IPS-18c (cell line): ENCODE measurements around the gene F12.

Experiments used
- H3K4me3 ChIP-seq: 2 replicates; pipeline ENCODE4 v1.7.0; 2013; ENCODE audit warnings: low read depth, mild to moderate bottlenecking, low read length, moderate library complexity; ENCODE audit not compliant: insufficient read depth
- H3K9me3 ChIP-seq: one replicate; pipeline ENCODE4 v1.6.1; 2013; ENCODE audit warnings: mild to moderate bottlenecking, low read length, moderate library complexity; ENCODE audit not compliant: control insufficient read depth, insufficient read depth

F12 gene

GRCh38 chr5:177448244-177448950 lies 39.0 kb upstream of the F12 start:
- H3K9me3 ChIP-seq, result peaks cover 4% of the 10 kb centered on the region
- H3K4me3 ChIP-seq, result peak overlapping the region; percentile 47

- Histone ChIP-seq H3K9me3 (peaks cover 4% of the 10 kb centered on the region), H3K4me3 (peak overlapping the region; percentile 47)
Measured at GRCh38 chr5:177447611-177448243, 38.4 kb upstream of the F12 start.

DNA sequence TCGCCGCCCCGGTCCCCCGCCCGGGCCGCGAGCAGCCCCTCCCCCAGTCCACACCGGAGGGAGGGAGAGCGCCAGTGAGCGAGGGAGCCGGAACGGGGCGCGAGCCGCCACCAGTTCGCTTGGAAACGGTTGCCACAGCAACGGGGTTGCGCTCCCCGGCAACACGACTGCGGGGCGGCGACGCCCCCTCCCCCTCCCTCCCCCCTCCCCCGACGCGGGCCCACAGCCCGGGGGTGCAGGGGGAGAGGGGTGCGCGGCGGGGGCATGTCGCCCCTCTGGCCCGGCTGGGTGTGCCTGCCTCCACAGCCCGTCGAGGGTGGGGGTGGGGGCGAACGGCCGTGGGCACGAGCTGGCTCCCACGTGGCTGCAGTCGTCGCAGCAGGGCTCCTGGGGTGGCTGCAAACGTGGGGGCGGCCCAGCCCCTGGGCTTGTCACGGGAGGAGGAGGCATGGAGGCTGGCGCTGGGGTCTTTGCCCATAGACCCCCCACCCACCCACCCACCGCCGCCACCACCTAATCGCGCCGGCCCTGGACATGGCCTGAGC lies 37.8 kb upstream of the F12 start:
- peak overlapping the region; percentile 72 for H3K4me3 ChIP-seq
- peaks cover 4% of the 10 kb centered on the region for H3K9me3 ChIP-seq

GRCh38 chr5:177446200-177447065 lies 37.1 kb upstream of the F12 start, which contains the start of gene PRR7:
PRR7 (plus strand) TSS chr5:177446814; CDS start chr5:177455068, 8,254 bp downstream.
- Histone ChIP-seq H3K9me3 (peaks cover 4% of the 10 kb centered on the region), H3K4me3 (peak within 1 kb of the TSS; percentile 72)

- peaks cover 4% of the 10 kb centered on the region for H3K9me3 ChIP-seq
Measured at GRCh38 chr5:177445917-177446199, 36.5 kb upstream of the F12 start.

GRCh38 chr5:177445052-177445916 lies 35.9 kb upstream of the F12 start:
- Histone ChIP-seq H3K4me3 (no peak overlapping the region; the same call in 1 of the 2 replicates), H3K9me3 (no peaks in the 10 kb centered on the region)

More at GRCh38 chr5:177445917-177446199, 36.5 kb upstream of the F12 start:
- peak overlapping the region; percentile 72 for H3K4me3 ChIP-seq

GRCh38 chr5:177444106-177445051 lies 35.0 kb upstream of the F12 start:
- Histone ChIP-seq H3K4me3 (no peak overlapping the region), H3K9me3 (no peaks in the 10 kb centered on the region)

GRCh38 chr5:177443144-177443983 lies 34.0 kb upstream of the F12 start:
- Histone ChIP-seq H3K9me3 (no peaks in the 10 kb centered on the region), H3K4me3 (no peak overlapping the region)

DNA sequence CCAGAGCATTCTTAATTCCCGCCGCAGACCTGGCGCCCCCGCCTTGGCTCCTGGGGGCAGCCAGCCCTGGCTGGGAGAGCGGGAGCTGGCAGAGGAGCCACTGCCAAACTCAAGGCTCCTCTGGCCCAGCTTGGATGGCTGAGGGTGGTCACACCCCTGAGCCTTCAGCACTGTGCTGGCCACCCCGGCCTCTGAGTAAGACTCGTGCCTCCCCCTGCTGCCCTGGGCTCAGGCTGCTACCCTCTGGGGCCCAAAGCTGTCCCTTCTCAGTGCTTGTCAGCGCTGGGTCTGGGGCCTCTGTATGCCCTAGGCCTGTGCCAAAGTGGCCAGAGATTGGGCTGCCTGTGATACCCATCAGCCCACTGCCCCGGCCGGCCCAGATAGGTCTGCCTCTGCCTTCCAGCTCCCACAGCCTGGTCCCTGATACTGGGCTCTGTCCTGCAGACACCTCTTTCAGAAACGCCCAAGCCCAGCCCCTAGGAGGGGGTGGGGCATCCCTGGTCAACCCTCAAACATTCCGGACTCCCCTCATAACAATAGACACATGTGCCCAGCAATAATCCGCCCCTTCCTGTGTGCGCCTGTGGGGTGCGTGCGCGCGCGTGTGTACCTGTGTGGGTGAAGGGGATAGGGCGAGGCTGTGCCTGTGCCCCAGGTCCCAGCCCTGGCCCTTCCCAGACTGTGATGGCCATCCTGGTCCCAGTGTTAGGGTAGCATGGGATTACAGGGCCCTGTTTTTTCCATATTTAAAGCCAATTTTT lies 32.9 kb upstream of the F12 start:
- Histone ChIP-seq H3K9me3 (no peaks in the 10 kb centered on the region), H3K4me3 (no peak overlapping the region)

GRCh38 chr5:177440990-177441780 lies 31.8 kb upstream of the F12 start:
- no peak overlapping the region for H3K4me3 ChIP-seq
- H3K9me3 ChIP-seq, result no peaks in the 10 kb centered on the region

GRCh38 chr5:177440211-177440989 lies 31.0 kb upstream of the F12 start:
- H3K4me3 ChIP-seq, result no peak overlapping the region
- H3K9me3 ChIP-seq, result no peaks in the 10 kb centered on the region

- H3K4me3 ChIP-seq, result no peak overlapping the region
- H3K9me3 ChIP-seq, result no peaks in the 10 kb centered on the region
Measured at GRCh38 chr5:177439518-177440053, 30.2 kb upstream of the F12 start.

DNA sequence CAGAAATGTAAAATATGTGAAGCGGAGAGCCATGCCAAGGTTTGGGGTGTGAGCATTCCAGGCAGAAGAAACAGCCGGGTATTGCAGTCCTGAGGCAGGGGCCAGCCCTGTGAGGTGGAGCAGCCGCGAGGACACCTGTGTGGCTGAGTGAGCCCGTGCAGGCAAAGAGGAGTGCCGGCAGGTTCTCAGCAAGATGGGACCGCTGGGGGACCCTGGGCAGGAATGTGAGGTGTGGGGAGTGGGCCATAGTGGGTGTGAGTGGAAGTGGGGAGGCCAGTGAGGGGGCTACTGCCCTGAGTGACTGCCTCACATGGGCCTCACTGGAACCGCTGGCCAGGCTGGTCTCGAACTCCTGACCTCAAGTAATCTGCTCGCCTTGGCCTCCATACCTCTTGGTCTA lies 29.1 kb upstream of the F12 start:
- H3K4me3 ChIP-seq, result no peak overlapping the region

More for the DNA sequence above, 29.1 kb upstream of the F12 start:
- H3K9me3 ChIP-seq, result no peaks in the 10 kb centered on the region
